Uterus (tissue), 4 donors: ENCODE measurements around the gene CLDN15. TPM values are rescaled to one million over a fixed set of nuclear protein-coding genes. Genes with fewer than 3 reads are reported as not detected.
"Not testable (repeated sequence)": the region's sequence is repeated elsewhere in the genome, so short reads cannot be mapped to it uniquely, and the experiment has no call there.

Source experiments
- DNase-seq, 2 donors: peaks; one replicate each; pipeline ENCODE4 v3.0.0-alpha.2; 2019 to 2020
- H3K27ac ChIP-seq, 2 donors: fragments of 200-600 bp; sonication (generic); 1 replicate in 1 of 2; 2 replicates in 1 of 2; pipeline ENCODE4 v1.5.1; 2016 to 2018
- H3K27me3 ChIP-seq, 2 donors: fragments of 200-600 bp; sonication (generic); one replicate each; pipeline ENCODE4 v1.5.1; 2018 to 2019; ENCODE audit warnings: control low read depth in 1 of 2
- H3K36me3 ChIP-seq, 2 donors: fragments of 200-600 bp; sonication (generic); one replicate each; pipeline ENCODE4 v1.5.1; 2019; ENCODE audit warnings: control low read depth in 1 of 2
- H3K4me1 ChIP-seq, 2 donors: fragments of 200-600 bp; sonication (generic); one replicate each; pipeline ENCODE4 v1.5.1; 2018 to 2019; ENCODE audit warnings: control low read depth in 1 of 2
- H3K4me3 ChIP-seq, 2 donors: fragments of 200-600 bp; sonication (generic); 1 replicate in 1 of 2; 2 replicates in 1 of 2; pipeline ENCODE4 v1.5.1; 2018 to 2019; ENCODE audit warnings: mild to moderate bottlenecking in 1 of 2
- H3K9me3 ChIP-seq, 2 donors: fragments of 200-600 bp; sonication (generic); one replicate each; pipeline ENCODE4 v1.5.1; 2019; ENCODE audit warnings: control low read depth in 1 of 2
- POLR2A ChIP-seq, 2 donors: fragments of 450-650 bp; IDR thresholded peaks; one replicate each; pipeline ENCODE4 v1.6.1; 2016; ENCODE audit warnings: antibody characterized with exemption in 2 of 2, mild to moderate bottlenecking in 1 of 2, moderate library complexity in 1 of 2
- intact Hi-C: fragments of 100-400 bp; cut with DNase I; formaldehyde crosslinking; loops from one replicate; pipeline ENCODE4 v1.15.1; 2023; ENCODE audit warnings: low total_unique reads
- total RNA-seq, 4 donors: library from RNA; depleted of rRNA in 3 of 4; stranded (reverse); fragments of >200 nt in 3 of 4; gene quantifications; one replicate each; pipeline versions ENCODE4 v1.1.0 to v1.2.4, GENCODE V29; 2014 to 2023
- TF ChIP-seq, protein P1 (sequence below), 4 experiments: fragments of 200-600 bp in 2 of 4; fragments of 450-650 bp in 2 of 4; sonication (generic) in 2 of 4; IDR thresholded peaks; one replicate each; pipeline ENCODE4 v1.5.1; 2016 to 2019; ENCODE audit warnings: antibody characterized with exemption in 4 of 4, mild to moderate bottlenecking in 2 of 4, moderate library complexity in 1 of 4
- donor health status: DM: yes; HTN: yes; CAD: no.

CLDN15 gene
- total RNA-seq, 4 donors from 2014 or later = 5.6 to 49.4 (median 16.7) TPM

DNA sequence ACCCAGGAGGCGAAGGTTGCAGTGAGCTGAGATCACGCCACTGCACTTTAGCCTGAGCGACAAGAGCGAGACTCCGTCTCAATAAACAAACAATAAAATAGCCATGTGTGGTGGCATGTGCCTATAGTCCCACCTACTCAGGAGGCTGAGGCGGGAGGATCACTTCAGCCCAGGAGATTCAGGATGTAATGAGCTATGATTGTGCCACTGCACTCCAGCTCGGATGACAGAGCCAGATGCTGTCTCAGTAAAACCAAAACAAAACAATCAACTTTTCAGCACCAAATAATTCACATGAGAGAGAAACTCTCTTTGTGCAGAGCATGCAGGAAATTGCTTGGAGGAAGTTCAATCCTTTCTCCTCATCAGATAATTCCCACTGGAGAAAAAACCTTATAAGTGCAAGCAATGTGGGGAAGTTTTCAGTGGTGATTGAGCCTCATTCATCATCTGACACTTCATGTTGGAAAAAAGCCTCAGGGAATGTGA is 20.7 kb upstream of the CLDN15 start:
- intact Hi-C loops = no loop called here
- no peaks in the 10 kb centered on the region for H3K4me1 ChIP-seq
- no peak overlapping the region for H3K4me3 ChIP-seq
- H3K36me3 ChIP-seq = no peaks in the 10 kb centered on the region
- no peak overlapping the region for H3K27ac ChIP-seq
- no peak for TF ChIP-seq POLR2A (IDR thresholded peaks at IDR 0.05)
- TF ChIP-seq, protein P1, sequence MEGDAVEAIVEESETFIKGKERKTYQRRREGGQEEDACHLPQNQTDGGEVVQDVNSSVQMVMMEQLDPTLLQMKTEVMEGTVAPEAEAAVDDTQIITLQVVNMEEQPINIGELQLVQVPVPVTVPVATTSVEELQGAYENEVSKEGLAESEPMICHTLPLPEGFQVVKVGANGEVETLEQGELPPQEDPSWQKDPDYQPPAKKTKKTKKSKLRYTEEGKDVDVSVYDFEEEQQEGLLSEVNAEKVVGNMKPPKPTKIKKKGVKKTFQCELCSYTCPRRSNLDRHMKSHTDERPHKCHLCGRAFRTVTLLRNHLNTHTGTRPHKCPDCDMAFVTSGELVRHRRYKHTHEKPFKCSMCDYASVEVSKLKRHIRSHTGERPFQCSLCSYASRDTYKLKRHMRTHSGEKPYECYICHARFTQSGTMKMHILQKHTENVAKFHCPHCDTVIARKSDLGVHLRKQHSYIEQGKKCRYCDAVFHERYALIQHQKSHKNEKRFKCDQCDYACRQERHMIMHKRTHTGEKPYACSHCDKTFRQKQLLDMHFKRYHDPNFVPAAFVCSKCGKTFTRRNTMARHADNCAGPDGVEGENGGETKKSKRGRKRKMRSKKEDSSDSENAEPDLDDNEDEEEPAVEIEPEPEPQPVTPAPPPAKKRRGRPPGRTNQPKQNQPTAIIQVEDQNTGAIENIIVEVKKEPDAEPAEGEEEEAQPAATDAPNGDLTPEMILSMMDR (IDR thresholded peaks at IDR 0.05) = no peak
- DNase-seq = no peak
- H3K27me3 ChIP-seq = no peaks in the 10 kb centered on the region
- H3K9me3 ChIP-seq = no peaks in the 10 kb centered on the region

DNA sequence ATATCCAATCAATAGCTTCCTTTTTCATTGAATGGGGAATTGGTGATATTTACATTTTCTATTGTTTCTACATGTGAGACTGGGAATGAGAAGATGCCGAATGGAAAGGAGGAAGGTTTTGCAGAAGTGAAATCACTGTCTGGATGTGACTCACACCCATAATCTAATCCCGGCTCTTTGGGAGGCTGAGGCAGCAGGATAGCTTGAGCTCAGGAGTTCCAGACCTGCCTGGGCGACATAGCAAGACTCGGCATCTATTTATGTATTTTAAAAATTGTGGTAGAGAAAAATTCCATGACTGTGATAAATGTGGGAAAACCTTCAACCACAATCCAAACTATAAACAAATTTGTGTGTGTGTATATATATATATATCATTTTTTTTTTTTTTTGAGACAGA is 18.2 kb upstream of the CLDN15 start:
- Histone ChIP-seq H3K4me3 (no peak overlapping the region), H3K4me1 (peaks cover under 1 to 6% of the 10 kb centered on the region in 2 donors), H3K36me3 (no peaks in the 10 kb centered on the region), H3K27me3 (no peaks in the 10 kb centered on the region), H3K27ac (no peak overlapping the region), H3K9me3 (no peaks in the 10 kb centered on the region)
- intact Hi-C loops = no loop called here
- TF ChIP-seq, protein P1 (IDR thresholded peaks at IDR 0.05) = no peak
- no peak for TF ChIP-seq POLR2A (IDR thresholded peaks at IDR 0.05)
- DNase-seq = no peak

DNA sequence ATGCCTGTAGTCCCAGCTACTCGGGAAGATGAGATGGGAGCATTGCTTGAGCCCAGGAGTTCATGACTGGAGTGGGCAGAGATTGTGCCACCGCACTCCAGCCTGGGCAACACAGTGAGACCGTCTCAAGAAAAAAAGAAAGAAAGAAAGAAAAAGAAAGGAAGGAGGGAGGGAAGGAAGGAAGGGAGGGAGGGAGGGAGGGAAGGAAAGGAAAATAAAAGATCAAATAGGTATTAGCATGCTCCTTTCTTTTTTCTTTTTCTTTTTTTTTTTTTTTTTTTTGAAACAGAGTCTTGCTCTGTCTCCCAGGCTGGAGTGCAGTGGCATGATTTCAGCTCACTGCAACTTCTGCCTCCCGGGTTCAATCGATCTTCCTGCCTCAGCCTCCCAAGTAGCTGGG is 15.6 kb upstream of the CLDN15 start:
- DNase-seq, H3K9me3 ChIP-seq, H3K27ac ChIP-seq, H3K27me3 ChIP-seq, intact Hi-C loops, H3K36me3 ChIP-seq, H3K4me3 ChIP-seq, H3K4me1 ChIP-seq: not testable (repeated sequence)

DNA sequence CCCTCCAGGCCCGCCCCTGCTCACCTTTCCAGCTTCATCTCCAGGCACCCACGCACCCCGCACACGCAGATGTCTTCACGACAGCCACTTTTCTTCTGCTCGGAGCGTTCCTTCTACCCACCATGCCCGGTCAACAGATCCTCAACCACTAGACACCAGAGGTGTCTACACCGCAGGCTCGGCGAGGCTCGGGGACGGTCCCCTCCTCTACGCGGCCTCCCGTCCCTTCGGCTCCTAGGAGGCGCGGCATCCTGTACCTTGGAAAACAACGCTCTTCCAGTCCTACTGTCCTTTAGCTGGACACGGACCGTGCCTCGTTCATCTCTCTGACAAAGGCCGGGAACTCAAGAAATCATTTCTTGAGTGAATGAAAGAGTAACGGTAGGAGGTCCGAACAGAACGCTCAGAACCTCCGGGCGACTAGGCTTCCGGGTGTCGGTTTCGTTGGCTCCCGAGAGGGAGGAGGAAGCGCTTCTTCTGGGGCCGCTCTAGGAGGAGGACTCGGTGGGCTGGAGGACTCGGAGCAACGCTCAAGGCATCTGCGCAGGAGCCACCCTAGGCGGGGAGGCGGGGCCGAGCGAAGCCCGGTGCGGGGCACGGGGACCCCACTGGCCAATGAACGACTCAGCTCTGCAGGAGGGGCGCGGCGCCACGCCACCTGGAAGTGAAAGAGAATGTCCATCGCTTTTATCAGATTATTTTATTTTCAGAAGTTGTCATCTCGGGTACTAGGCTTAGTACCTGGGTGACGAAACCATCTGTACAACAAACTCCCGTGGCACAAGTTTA is 14.5 kb upstream of the CLDN15 start:
- peaks cover 6 to 9% of the 10 kb centered on the region in 2 donors for H3K4me1 ChIP-seq
- TF ChIP-seq, protein P1 (IDR thresholded peaks at IDR 0.05) = peak in 1 of 4 experiments; percentile 24
- TF ChIP-seq POLR2A (IDR thresholded peaks at IDR 0.05) = peak in 1 of 2 donors; percentile 35
- H3K9me3 ChIP-seq = no peaks in the 10 kb centered on the region
- DNase-seq = peak; percentile 95 to 99
- intact Hi-C loops = no loop called here
- H3K27me3 ChIP-seq = no peaks in the 10 kb centered on the region
- H3K27ac ChIP-seq = peak overlapping the region; percentile 62 to 68
- peak overlapping the region; percentile 86 to 96 for H3K4me3 ChIP-seq
- no peaks in the 10 kb centered on the region for H3K36me3 ChIP-seq

DNA sequence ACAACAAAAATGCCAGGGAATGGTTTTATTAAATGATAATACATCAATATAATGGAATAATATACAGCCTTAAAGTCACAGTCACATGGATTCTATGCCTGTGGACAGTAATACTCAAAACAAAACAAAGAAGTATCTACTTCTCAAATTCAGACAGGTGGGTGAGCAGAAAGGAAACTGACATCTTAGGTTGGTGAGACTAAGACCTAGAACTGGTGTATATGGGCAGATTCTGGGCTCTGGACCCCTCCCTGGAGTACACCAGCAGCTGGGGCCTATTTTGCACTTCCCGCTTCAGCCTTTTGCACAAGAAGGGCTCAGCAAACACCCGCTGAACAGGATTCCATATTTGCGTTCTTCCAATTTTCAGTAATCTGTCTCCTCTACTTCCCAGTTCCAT is 12.7 kb upstream of the CLDN15 start:
- H3K4me3 ChIP-seq = no peak overlapping the region
- TF ChIP-seq, protein P1 (IDR thresholded peaks at IDR 0.05) = no peak
- no peak for TF ChIP-seq POLR2A (IDR thresholded peaks at IDR 0.05)
- H3K4me1 ChIP-seq = peaks cover 6 to 14% of the 10 kb centered on the region in 2 donors
- intact Hi-C loops = no loop called here
- no peak overlapping the region for H3K27ac ChIP-seq
- DNase-seq = no peak
- no peaks in the 10 kb centered on the region for H3K9me3 ChIP-seq
- no peaks in the 10 kb centered on the region for H3K36me3 ChIP-seq
- no peaks in the 10 kb centered on the region for H3K27me3 ChIP-seq
